GM19043 (cell line): ENCODE data around the gene ZNF816.
"Not testable (repeated sequence)": the region's sequence is repeated elsewhere in the genome, so short reads cannot be mapped to it uniquely, and the experiment has no call there.

Source experiments
- ATAC-seq: cut with Tn5 transposase; IDR thresholded peaks from one replicate; pipeline ENCODE4 v1.9.1; 2021; ENCODE audit warnings: low read depth; ENCODE audit not compliant: unreplicated experiment

ZNF816 gene

GRCh38 chr19:52936151-52936953 lies 26.3 kb downstream of the ZNF816 start:
- ATAC-seq = no peak

GRCh38 chr19:52935434-52935833 lies 27.2 kb downstream of the ZNF816 start:
- ATAC-seq = no peak

GRCh38 chr19:52924641-52925040 lies 38.0 kb downstream of the ZNF816 start:
- ATAC-seq = not testable (repeated sequence)

GRCh38 chr19:52923778-52924593 lies 38.7 kb downstream of the ZNF816 start:
- ATAC-seq = no peak

- ATAC-seq = peak; percentile 85
Observed at GRCh38 chr19:52922841-52923777, 39.6 kb downstream of the ZNF816 start, which contains the start of gene ZNF888. TSS of gene ZNF888 (minus strand) at chr19:52923428. CDS start at chr19:52917873, 5,555 bp downstream.

- ATAC-seq = no peak
Observed at GRCh38 chr19:52917531-52917930, 45.1 kb downstream of the ZNF816 start.

- ATAC-seq = no peak
Observed at GRCh38 chr19:52910648-52911047, 52.0 kb downstream of the ZNF816 start.

GRCh38 chr19:52904052-52904780 lies 58.5 kb downstream of the ZNF816 start:
- not testable (repeated sequence) for ATAC-seq

GRCh38 chr19:52901842-52902241 lies 60.8 kb downstream of the ZNF816 start:
- ATAC-seq = no peak
